ENCODE measurements around the gene OLFM1. TPM values are rescaled to one million over a fixed set of nuclear protein-coding genes. Genes with fewer than 3 reads are reported as not detected.
"Not testable (repeated sequence)": the region's sequence is repeated elsewhere in the genome, so short reads cannot be mapped to it uniquely, and the experiment has no call there.

OLFM1 gene
- polyA plus RNA-seq, 3 donors, result 2.6 to 4.7 (median 3.4) TPM

DNA sequence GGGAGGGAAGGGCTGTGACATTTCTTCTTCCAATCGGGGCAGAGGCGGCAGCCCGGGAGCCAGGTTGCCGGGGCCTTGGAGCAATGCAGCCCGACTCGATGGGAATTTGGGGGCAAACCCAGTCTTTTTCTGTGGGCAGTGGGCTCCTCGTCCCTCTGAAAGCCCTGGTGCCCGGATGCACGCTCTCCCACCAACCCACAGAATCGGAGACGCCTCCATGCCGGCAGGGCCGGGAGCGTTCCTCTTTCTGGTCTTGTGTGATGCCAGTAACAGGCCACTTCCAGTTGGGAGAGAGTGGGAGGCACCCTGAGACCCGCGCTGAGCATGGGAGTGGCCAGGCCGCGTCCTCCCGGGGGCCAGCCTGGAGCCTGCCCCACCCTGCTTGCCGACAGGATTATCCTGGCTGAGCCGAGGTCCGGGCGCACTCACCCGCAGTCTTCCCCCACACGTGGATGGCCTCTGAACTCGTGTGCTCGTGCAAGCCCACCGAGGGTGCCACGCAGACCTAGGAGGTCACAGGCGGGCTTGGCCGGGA lies 17.8 kb downstream of the OLFM1 start:
- DNase-seq, result no peak

DNA sequence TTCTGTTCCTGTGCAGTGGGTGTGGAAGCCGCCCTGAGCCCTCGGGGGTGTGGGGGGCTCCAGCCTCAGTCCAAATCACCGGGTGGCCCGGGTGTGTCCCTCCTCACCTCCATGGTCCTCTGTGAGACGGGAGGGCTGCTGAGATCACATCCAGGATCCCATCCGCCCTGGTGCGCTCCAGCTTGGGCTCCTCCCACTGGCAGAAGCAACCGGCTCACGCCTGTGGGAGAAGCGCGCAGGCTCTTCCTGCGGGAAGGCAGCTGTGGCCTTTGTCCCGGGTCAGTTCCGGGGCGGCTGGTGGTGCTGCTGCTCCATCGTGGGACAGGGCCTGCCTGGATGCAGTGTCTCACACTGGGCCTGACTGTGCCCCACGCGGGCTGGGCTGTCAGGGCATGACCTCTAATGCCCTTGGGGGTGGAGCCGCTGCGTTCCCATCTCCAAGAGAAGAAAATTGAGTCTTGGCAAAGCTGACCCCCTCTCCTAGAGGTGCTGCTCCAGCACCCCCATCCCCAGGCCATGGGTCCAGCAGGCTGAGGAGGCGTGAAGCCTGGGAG lies 18.5 kb downstream of the OLFM1 start:
- DNase-seq, result no peak

DNA sequence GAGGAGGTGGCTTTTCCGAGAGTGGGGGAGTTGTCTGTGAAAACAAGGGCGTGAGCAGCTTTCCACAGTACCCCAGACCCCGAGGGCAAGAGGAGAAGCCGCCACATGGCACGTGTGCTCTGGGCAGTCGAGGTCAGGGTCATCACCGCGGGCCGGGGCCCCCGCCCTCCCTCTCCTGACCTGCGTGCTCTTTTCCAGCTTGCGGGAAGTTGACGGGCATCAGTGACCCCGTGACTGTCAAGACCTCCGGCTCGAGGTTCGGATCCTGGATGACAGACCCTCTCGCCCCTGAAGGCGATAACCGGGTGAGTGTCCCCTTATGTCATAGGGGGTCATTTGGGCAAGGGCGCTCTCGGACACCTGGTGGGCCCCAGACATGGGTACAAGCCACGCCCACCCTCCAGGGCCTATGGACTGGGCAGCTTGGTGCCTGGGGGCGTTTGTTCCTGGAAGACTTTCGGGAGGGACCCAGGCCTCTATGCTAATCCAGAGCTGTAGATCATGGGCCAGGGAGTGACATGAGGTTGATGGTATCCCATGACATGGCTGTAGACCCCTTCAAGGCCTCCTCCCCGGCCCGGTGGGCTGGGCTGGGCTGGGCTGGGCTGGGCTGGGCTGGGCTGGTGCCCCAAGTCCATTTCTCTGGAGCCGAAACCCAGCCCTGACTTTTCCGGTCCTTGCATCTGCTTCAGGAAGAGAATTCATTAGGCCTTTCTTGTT lies 19.2 kb downstream of the OLFM1 start:
- no peak for DNase-seq

DNA sequence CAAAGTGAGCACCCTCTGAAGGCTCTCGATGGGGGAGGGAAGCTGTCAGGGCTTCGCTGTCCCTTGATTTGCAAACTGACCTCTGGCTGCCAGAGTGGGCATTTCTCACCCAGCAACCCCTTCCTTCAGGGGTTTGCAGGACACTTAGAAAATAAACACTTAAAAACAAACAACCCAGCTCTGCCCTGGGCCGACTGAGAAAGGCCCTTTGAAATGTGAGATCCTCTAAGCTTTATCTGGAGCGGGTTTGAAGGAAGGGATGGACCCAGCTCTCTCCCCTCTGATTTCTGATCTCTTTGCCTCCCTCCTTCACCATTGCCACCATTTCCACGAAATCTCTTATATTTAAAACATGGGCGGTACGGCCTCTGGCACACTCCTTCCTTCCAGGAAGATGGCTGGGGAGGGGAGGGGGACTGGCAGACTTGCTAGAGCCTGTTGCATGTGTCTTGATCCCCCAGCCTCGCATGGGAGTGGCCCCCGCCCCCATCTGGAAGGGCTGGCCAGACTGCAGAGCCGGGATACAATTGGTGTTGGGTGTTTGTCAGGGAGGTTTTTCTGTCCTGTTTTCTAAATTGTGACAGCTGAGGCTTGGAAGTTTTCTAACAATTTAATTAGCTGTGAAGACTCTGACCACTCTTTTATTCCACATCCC lies 20.2 kb downstream of the OLFM1 start:
- peak; percentile 22 for DNase-seq

DNA sequence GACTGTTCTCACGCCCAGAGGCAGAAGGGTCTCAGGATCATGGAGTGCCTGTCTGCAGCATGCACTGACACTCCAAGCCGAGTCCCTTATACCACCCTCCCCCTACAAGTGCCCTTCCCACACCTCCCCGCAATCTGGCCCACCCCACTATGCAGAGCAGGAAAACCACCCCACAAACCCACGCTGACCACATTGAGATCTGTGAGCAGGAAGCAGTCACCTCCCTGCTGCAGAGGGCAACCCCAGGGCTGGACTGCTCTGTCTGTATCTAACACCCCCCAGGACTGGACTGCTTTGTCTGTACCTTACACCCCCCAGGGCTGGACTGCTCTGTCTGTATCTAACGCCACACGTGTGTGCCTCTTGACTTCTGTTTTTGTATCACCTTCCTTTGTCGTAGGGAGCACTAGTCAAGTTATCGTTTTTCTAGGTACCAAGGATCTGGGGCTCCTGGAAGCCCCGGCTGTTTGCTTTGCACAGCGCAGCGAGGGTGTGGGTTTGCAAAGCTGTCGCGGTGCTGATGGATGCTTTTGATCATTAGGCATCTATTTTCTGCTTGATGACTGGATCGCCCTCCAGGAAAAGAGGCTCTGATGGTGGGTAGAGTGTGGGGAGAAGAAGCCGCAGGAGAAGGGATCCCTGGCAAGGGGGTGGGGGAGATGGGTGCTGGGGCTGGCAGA lies 21.5 kb downstream of the OLFM1 start:
- no peak for DNase-seq

DNA sequence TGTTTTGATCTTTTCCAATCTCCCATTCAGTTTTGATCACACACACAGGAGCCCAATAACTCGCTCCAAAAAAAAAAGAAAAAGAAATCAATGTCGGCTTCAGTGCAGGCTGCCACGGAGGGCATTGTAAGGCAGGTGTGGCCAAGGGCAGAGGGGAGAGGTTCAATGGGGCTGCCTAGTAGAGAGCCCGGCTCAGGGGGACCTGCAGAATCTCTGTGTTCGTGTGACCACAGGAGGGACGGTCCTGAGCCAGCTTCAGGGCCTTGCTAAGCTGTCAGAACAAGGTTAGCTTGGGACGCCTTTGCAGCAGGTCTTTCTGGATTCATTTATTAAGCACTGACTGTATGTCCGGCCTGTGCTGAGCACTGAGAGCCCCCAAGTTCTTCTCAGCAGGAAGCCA lies 22.2 kb downstream of the OLFM1 start:
- no peak for DNase-seq

DNA sequence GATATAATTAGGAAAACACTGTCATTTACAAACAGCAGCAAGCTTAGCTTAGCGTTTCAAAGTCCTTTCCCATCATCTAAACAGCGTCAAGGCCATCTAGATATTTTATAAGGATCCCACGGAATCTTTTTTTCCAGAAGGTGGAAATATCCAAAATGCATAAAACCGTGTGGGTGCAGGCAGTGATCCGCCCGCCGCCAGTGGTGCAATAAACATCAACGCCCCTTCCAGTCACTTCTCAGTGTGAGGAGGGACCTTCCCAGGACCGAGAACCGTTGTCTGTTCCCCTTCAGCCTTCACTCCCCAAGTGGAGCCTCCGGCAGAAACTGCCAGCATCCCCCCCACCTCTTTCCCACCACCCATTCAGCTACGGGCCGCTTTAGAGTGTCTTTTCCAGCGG lies 22.9 kb downstream of the OLFM1 start:
- no peak for DNase-seq

DNA sequence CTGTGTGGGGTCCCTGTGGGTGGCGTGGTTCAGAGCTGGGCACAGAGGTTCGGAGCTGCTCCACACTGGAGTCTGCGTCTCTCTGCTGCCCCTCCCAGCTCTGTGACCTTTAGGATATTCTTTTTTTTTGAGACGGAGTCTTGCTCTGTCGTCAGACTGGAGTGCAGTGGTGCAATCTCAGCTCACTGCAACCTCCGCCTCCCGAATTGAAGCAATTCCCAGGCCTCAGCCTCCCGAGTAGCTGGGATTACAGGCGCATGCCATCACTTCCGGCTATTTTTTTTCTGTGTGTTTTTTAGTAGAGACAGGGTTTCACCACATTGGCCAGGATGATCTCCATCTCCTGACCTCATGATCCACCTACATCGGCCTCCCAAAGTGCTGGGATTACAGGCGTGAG lies 24.1 kb downstream of the OLFM1 start:
- not testable (repeated sequence) for DNase-seq

DNA sequence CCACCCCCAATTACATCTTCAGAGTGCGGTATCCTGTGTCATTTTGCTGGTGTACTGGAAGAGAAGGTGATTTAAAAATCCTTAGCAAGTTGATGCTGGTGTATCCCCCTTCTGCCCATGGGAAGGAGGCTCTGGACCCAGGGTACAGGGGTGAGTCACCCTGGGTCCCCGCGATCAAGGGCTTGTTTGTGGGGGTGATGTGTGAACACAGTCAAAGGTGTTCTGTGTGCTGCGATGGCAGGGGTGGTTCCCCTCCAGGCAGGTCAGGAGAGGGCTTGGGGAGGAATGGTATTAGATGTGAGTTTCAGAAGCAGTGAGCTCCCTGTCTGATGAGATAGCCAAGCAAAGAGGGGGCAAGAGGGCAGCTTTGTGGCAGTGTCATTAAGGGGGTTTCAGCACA lies 28.9 kb downstream of the OLFM1 start:
- no peak for DNase-seq

DNA sequence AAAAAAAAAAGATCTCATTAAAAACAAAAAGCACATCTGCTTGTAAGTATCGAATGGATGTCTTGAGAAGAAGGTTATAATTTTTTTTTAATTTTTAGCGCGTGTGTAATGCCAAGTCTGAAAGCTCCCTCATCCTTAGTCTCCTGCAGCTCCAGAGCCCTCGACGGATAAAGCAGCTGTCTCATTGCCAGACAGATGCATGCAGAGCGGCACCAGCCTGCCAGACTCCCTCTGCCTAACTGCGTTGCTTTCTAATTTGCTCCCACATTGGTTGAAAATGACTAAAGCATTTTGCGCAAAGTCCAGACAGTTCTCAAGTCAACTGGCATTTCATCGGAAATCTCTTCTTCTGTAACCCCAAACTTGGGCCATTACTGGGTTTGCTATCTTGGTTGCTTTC lies 29.4 kb downstream of the OLFM1 start:
- no peak for DNase-seq

DNA sequence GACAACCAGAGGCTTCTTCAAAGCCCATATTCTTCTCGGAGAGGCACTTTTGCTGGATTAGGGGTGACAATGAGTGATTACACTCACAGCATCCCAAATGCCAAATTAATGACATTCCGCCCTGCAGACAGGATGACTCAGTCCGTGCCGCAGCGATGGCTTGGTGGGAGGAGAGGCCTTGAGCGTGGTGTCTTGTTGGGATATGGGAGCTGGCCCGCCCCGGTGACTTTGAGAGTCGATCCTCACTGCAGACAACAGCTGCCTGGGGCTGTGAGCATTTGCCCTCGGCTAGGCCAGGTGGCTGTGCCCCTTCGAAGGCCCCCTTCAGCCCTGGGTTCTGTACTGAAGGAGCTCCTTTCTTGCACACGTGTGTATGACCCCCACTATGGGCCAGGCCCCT lies 29.8 kb downstream of the OLFM1 start:
- DNase-seq, result no peak

DNA sequence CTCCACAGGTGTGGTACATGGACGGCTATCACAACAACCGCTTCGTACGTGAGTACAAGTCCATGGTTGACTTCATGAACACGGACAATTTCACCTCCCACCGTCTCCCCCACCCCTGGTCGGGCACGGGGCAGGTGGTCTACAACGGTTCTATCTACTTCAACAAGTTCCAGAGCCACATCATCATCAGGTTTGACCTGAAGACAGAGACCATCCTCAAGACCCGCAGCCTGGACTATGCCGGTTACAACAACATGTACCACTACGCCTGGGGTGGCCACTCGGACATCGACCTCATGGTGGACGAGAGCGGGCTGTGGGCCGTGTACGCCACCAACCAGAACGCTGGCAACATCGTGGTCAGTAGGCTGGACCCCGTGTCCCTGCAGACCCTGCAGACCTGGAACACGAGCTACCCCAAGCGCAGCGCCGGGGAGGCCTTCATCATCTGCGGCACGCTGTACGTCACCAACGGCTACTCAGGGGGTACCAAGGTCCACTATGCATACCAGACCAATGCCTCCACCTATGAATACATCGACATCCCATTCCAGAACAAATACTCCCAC lies 32.1 kb downstream of the OLFM1 start:
- no peak for DNase-seq

DNA sequence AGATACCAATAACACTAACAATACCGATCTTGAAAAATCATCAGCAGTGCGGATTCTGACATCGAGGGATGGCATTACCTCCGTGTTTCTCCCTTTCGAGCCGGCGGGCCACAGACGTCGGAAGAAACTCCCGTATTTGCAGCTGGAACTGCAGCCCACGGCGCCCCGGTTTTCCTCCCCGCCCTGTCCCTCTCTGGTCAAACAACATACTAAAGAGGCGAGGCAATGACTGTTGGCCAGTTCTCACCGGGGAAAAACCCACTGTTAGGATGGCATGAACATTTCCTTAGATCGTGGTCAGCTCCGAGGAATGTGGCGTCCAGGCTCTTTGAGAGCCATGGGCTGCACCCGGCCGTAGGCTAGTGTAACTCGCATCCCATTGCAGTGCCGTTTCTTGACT lies 32.8 kb downstream of the OLFM1 start:
- no peak for DNase-seq

DNA sequence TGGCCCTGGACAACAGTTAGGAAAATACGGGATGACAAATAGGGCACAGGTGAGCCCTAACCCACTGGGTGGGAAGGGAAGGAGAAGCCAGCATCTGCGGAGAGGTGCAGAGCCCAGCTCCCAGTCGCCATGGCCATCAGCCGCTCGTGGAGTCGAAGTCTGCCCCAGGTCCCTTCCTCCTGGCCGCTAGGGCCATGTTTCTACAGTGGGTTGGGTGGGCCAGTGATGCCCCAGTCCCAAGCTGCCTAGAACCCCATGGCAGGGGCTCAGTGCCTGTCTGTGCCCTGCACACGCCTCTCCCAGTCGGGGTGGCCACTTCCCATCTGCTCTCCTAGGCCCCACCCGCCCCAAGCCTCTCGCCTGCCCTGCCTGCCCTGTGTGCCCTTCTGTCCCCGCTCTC lies 34.8 kb downstream of the OLFM1 start:
- DNase-seq, result no peak

DNA sequence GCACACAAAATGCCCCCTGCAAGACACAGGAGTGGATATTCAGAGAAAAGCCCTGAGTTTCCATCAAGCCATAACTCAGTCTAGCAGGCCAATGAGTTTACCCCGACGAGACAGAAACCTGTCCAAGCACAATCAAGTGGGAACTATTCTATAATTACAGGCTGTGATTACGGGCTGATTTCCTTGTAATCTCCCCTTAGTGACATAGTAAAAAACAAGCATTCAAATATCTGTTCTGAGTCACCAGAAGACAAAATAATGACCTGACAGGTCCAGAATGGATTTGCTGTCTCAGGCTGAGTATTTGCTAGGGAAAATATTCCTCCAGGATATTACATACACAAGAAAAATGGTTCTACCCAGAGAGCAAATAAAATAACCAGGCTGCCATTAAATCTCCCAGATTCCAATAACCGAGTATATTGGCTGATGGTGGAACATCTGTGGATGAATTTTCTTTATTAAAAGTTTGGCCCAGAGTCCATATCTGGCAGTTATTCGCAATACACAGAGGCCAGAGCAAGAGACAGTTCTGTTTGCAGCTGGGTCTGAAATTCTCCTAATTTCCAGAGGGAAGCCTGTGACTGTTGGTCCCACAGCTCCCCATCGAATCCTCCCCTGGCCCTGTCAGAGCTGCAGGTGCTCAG lies 35.8 kb downstream of the OLFM1 start:
- no peak for DNase-seq

DNA sequence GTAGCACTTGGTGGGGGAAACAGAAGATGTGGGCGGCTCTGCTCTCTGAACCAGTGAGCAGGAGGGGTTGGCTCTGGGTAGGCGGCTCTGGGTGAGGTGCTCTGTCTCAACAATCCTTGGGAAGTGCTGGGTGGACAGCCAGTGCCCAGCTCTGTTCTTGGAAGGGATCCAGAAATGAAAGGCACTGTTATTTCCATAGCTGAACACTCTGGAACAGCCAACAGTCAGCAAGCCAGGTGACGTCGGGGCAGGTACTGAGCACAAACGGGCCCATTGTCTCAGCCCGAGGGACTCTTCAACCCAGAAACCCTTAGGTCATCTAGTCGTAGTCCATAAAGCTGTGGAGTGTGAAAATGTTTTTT lies 36.3 kb downstream of the OLFM1 start:
- no peak for DNase-seq

DNA sequence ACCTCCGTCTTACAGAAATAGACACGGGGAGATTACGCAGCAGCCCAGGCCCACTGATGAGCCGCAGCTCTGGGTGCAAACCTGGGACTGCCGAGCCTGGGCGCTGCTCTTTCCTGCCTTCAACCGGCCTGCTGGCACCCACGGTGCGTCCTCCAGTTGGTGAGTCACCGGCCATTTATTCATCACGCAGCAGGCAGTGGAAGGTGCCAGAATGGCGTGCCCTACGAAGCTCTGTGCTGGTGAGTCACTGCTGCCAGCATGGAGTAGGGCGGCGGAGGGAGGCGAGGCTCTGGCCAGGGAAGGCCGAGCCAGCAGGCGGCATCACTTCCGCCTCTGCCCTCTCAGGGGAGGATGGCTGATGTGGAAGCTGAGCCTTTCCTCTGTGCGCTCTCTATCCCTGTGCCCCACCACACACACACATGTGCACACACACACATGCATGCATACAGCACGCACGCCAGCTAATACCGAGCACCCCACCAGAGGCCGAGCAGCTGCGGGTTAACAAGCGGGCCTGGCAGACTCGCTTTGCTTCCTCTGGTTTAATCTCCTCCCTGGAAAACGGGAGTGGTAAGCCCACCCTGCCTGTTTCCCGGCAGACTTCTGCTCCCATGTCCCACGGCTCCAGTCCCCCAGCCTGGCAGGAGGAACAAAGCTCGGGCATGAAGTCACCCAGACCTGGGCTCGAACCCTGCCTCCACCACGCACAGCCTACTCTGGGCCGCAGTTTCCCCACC lies 39.2 kb downstream of the OLFM1 start:
- no peak for DNase-seq

DNA sequence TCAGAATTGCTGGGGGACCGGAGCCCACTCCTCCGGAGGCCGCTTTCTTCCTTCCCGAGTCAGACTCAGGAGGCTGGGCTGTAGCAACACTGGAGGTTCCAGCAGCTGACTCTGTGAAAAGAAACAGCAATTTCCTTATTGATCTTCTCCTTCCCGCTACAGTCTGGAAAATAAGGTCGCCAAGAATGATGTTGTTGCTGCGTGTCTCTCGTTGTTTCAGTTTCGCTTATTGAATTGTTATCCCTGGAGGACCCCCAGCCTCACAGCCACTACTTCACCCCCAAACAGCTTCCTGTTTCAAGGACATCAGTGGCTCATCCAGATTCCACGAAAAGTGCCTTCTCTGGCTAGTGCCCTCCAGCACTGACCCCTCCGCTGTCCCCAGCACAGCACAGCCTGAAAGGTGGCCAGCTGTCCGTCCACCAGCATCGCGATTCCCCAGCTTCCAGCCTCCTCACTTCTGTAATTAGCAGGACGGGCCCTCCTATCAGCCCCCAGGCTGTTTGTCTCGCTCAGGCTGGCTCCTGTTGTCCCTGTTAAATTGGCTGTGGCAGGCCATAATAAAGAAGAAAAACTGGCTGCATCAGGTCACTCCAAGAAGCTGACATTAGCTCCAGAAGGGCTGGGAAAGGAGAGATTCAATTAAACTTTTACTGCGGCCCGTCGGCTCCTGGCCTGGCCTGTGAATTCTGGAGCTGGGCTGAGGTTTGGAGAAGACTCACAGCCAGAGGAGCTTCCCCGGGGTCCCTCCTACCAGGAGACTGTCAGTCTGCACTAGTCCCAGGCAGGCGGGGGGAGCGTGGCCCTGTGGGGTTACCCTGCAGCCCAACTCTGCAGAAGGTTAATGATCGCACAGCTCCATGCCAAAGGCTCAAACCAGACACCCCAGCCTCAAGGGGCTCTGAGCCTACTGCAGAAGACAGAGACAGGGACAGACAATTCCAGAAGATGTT lies 40.5 kb downstream of the OLFM1 start:
- peak; percentile 42 for DNase-seq

DNA sequence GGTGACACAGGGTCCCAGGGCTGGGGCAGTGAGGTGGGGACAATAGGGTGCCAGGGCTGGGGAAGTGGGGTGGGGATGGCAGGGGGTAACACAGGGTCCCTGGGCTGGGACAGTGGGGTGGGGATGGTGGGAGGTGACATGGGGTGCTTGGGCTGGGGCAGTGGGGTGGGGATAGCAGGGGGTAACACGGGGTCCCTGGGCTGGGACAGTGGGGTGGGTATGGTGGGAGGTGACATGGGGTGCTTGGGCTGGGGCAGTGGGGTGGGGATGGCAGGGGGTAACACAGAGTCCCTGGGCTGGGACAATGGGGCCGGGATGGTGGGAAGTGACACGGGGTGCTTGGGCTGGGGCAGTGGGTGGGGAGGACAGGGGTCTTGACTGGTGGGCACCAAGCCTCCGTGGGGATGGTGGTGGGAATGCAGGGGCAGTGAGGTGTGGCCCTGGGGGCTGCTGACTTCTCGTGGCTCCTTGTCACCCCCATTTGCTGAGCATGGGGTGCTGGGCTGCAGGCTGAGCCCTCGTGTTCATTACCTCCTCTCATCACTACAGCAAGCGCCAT lies 41.7 kb downstream of the OLFM1 start:
- DNase-seq, result no peak

Measured in renal pelvis (tissue), 4 donors.